H1 (cell line): ENCODE measurements around the gene UIMC1. TPM values are rescaled to one million over a fixed set of nuclear protein-coding genes. Genes with fewer than 3 reads are reported as not detected.

ENCODE experiments used
- CTCF ChIA-PET: fragments of 300-600 bp; sonication (Branson Sonifier 250); formaldehyde crosslinking; loops from one replicate; lab custom pipeline; 2021; ENCODE audit not compliant: partially characterized antibody; lab: Charles Lee
- POLR2A ChIA-PET: fragments of 300-600 bp; sonication (Branson Sonifier 250); formaldehyde crosslinking; loops from one replicate; lab custom pipeline; 2021; ENCODE audit warnings: inconsistent platforms; ENCODE audit not compliant: partially characterized antibody; lab: Charles Lee
- DNase-seq, 2 experiments: peaks; one replicate each; pipeline versions ENCODE4 v3.0.0 to v3.0.0-alpha.2; 2010 to 2022; ENCODE audit warnings: low spot score in 2 of 2, low read depth in 1 of 2, mixed read lengths in 1 of 2
- FAIRE-seq: peaks from 2 replicates; lab custom pipeline; 2011; peaks lifted over from hg19 to GRCh38; lab: Jason Lieb, UNC
- H2AFZ ChIP-seq: 2 replicates; pipeline ENCODE4 v1.8.1; 2012; ENCODE audit warnings: low read length, inconsistent platforms
- H2AK5ac ChIP-seq: 2 replicates; pipeline ENCODE4 v1.6.1; 2013; ENCODE audit warnings: low read depth, low read length
- H2BK120ac ChIP-seq: replicated peaks from 2 replicates; pipeline ENCODE3; 2013; ENCODE audit warnings: low read depth, low read length, inconsistent platforms
- H2BK12ac ChIP-seq: 2 replicates; pipeline ENCODE4 v1.6.1; 2013; ENCODE audit warnings: low read depth, low read length
- H2BK15ac ChIP-seq: 2 replicates; pipeline ENCODE4 v1.6.1; 2013; ENCODE audit warnings: low read length
- H2BK20ac ChIP-seq: 2 replicates; pipeline ENCODE4 v1.6.1; 2013; ENCODE audit warnings: low read length
- H2BK5ac ChIP-seq: 2 replicates; pipeline ENCODE4 v1.6.1; 2013; ENCODE audit warnings: low read depth, low read length
- H3K14ac ChIP-seq: 2 replicates; pipeline ENCODE4 v1.6.1; 2013; ENCODE audit warnings: inconsistent platforms; ENCODE audit not compliant: insufficient read length
- H3K18ac ChIP-seq: 2 replicates; pipeline ENCODE4 v1.6.1; 2013; ENCODE audit warnings: low read length; ENCODE audit errors: extremely low read depth
- H3K23ac ChIP-seq: 2 replicates; pipeline ENCODE4 v1.6.1; 2013; ENCODE audit warnings: inconsistent platforms; ENCODE audit not compliant: insufficient read length
- H3K23me2 ChIP-seq: 2 replicates; pipeline ENCODE4 v1.6.1; 2013; ENCODE audit warnings: low read depth, low read length
- H3K27ac ChIP-seq: 2 replicates; pipeline ENCODE4 v1.6.1; 2011; ENCODE audit warnings: low read depth, low read length, inconsistent platforms
- H3K27me3 ChIP-seq, 4 experiments: replicated peaks in 1 of 4; 1 replicate in 1 of 4; 2 replicates in 3 of 4; pipeline versions ENCODE4 v1.6.1 to v1.8.1; 2011 to 2013; ENCODE audit warnings: low read length in 3 of 4, mild to moderate bottlenecking in 3 of 4, inconsistent platforms in 2 of 4, mixed read lengths in 2 of 4, moderate library complexity in 1 of 4; ENCODE audit not compliant: control insufficient read depth in 3 of 4, insufficient read depth in 3 of 4; ENCODE audit errors: extremely low read depth in 1 of 4
- H3K36me3 ChIP-seq, 4 experiments: 2 replicates each; pipeline versions ENCODE4 v1.6.1 to v1.8.1; 2011 to 2013; ENCODE audit warnings: mild to moderate bottlenecking in 4 of 4, low read length in 3 of 4, moderate library complexity in 2 of 4, control low read depth in 1 of 4, inconsistent platforms in 1 of 4; ENCODE audit not compliant: insufficient read depth in 4 of 4, control insufficient read depth in 2 of 4
- H3K4ac ChIP-seq: replicated peaks from 2 replicates; pipeline ENCODE3; 2013; ENCODE audit warnings: low read length, low read depth, mixed read lengths, inconsistent platforms; ENCODE audit not compliant: insufficient read length
- H3K4me1 ChIP-seq, 4 experiments: replicated peaks in 1 of 4; 1 replicate in 1 of 4; 2 replicates in 3 of 4; pipeline versions ENCODE4 v1.6.1 to v1.8.1; 2011 to 2013; ENCODE audit warnings: low read length in 3 of 4, inconsistent platforms in 2 of 4, mixed read lengths in 1 of 4; ENCODE audit not compliant: insufficient read depth in 4 of 4, control insufficient read depth in 3 of 4
- H3K4me2 ChIP-seq, 2 experiments: 2 replicates each; pipeline versions ENCODE4 v1.6.1 to v1.8.1; 2011 to 2013; ENCODE audit warnings: low read depth in 2 of 2, low read length in 2 of 2, control low read depth in 1 of 2, inconsistent platforms in 1 of 2, mild to moderate bottlenecking in 1 of 2; ENCODE audit not compliant: insufficient read depth in 1 of 2
- H3K4me3 ChIP-seq, 4 experiments: fragments of 200-600, 300-600 bp in 1 of 4; sonication (generic), shearing (Covaris generic), sonication (Bioruptor Twin) in 1 of 4; 2 replicates each; pipeline versions ENCODE4 v1.5.1 to v1.8.1; 2011 to 2016; ENCODE audit warnings: low read length in 4 of 4, low read depth in 3 of 4, control low read depth in 2 of 4, inconsistent platforms in 2 of 4, mild to moderate bottlenecking in 2 of 4, mixed read lengths in 1 of 4, moderate library complexity in 1 of 4; ENCODE audit not compliant: insufficient read depth in 2 of 4; ENCODE audit errors: extremely low read depth in 1 of 4
- H3K56ac ChIP-seq: replicated peaks from 2 replicates; pipeline ENCODE3; 2013; ENCODE audit warnings: low read depth, mild to moderate bottlenecking, mixed read lengths, low read length, inconsistent platforms; ENCODE audit not compliant: insufficient read length
- H3K79me1 ChIP-seq: 2 replicates; pipeline ENCODE4 v1.6.1; 2013; ENCODE audit warnings: low read depth, low read length, control low read depth
- H3K79me2 ChIP-seq, 2 experiments: 2 replicates each; pipeline versions ENCODE4 v1.6.1 to v1.8.1; 2012 to 2013; ENCODE audit warnings: low read length in 2 of 2, mild to moderate bottlenecking in 2 of 2, inconsistent platforms in 1 of 2; ENCODE audit not compliant: insufficient read depth in 2 of 2, control insufficient read depth in 1 of 2
- H3K9ac ChIP-seq, 4 experiments: replicated peaks in 1 of 4; 1 replicate in 1 of 4; 2 replicates in 3 of 4; pipeline versions ENCODE4 v1.6.1 to v1.8.1; 2011 to 2013; ENCODE audit warnings: low read depth in 3 of 4, low read length in 3 of 4, control low read depth in 2 of 4, mild to moderate bottlenecking in 2 of 4, moderate library complexity in 2 of 4, inconsistent platforms in 1 of 4; ENCODE audit errors: extremely low read depth in 1 of 4
- H3K9me3 ChIP-seq, 2 experiments: 2 replicates each; pipeline versions ENCODE4 v1.6.1 to v1.8.1; 2012 to 2013; ENCODE audit warnings: mild to moderate bottlenecking in 2 of 2, moderate library complexity in 2 of 2, control low read depth in 1 of 2, inconsistent platforms in 1 of 2, low read depth in 1 of 2, low read length in 1 of 2, mixed read lengths in 1 of 2; ENCODE audit not compliant: insufficient read depth in 2 of 2
- H4K20me1 ChIP-seq, 2 experiments: replicated peaks in 1 of 2; 2 replicates each; pipeline versions ENCODE3 to v1.8.1; 2011 to 2013; ENCODE audit warnings: inconsistent platforms in 2 of 2, low read length in 2 of 2, mild to moderate bottlenecking in 1 of 2; ENCODE audit not compliant: insufficient read depth in 2 of 2, control insufficient read depth in 1 of 2
- H4K5ac ChIP-seq: 2 replicates; pipeline ENCODE4 v1.6.1; 2013; ENCODE audit warnings: low read length, low read depth, mixed read lengths, inconsistent platforms; ENCODE audit not compliant: insufficient read length
- H4K8ac ChIP-seq: 2 replicates; pipeline ENCODE4 v1.8.0; 2013; ENCODE audit warnings: mild to moderate bottlenecking, moderate library complexity, low read length, inconsistent platforms; ENCODE audit not compliant: insufficient read depth; ENCODE audit errors: extremely low read depth
- H4K91ac ChIP-seq: replicated peaks from 2 replicates; pipeline ENCODE3; 2013; ENCODE audit warnings: low read length, mixed read lengths, inconsistent platforms; ENCODE audit not compliant: insufficient read length
- CTBP2 ChIP-seq: IDR thresholded peaks from 2 replicates; pipeline ENCODE4 v1.7.0; 2011; ENCODE audit warnings: borderline replicate concordance, mild to moderate bottlenecking, moderate library complexity, mixed read lengths, low read length; ENCODE audit not compliant: insufficient read depth, insufficient read length
- CTCF ChIP-seq, 3 experiments: IDR thresholded peaks; 1 replicate in 2 of 3; 2 replicates in 1 of 3; pipeline versions ENCODE4 v1.5.1 to v1.6.1; 2011; ENCODE audit warnings: low read length in 3 of 3, mild to moderate bottlenecking in 3 of 3, inconsistent platforms in 2 of 3, low read depth in 1 of 3, moderate library complexity in 1 of 3; ENCODE audit not compliant: insufficient read depth in 1 of 3; ENCODE audit errors: control extremely low read depth in 1 of 3
- HDAC6 ChIP-seq: IDR thresholded peaks from one replicate; pipeline ENCODE4 v1.7.1; 2012; ENCODE audit warnings: low read depth, mild to moderate bottlenecking, inconsistent platforms, low read length, moderate library complexity
- NRF1 ChIP-seq: IDR thresholded peaks from 2 replicates; pipeline ENCODE4 v1.6.1; 2011; ENCODE audit warnings: mild to moderate bottlenecking, low read depth, low read length, improper control_type of control experiment
- RAD21 ChIP-seq, 2 experiments: IDR thresholded peaks in 1 of 2; conservative IDR thresholded peaks in 1 of 2; 2 replicates each; pipeline ENCODE4 v1.6.1; 2011; ENCODE audit warnings: low read depth in 2 of 2, low read length in 2 of 2, improper control_type of control experiment in 1 of 2, inconsistent platforms in 1 of 2, mild to moderate bottlenecking in 1 of 2, moderate library complexity in 1 of 2
- RXRA ChIP-seq: IDR thresholded peaks from 2 replicates; pipeline ENCODE4 v1.6.1; 2011; ENCODE audit warnings: low read depth, mild to moderate bottlenecking, low read length, moderate library complexity; ENCODE audit not compliant: insufficient read depth
- WGBS, 2 experiments: shearing (Covaris generic) in 1 of 2; methylation state at CpG; one replicate each; pipeline versions ENCODE4 v1.1.6 to v1.1.7; 2013 to 2015; ENCODE audit warnings: low lambda C conversion rate in 2 of 2, mixed read lengths in 2 of 2, inconsistent platforms in 1 of 2, low coverage in 1 of 2, missing lambda C conversion rate in 1 of 2; ENCODE audit not compliant: insufficient replicate concordance in 2 of 2, insufficient coverage in 1 of 2, insufficient read length in 1 of 2; ENCODE audit errors: extremely low coverage in 1 of 2, missing lambda C conversion rate in 1 of 2; 5-methylcytosine and 5-hydroxymethylcytosine counted together
- polyA plus RNA-seq, 7 experiments: library from polyadenylated mRNA; depleted of rRNA in 3 of 7; stranded (reverse) in 5 of 7; unstranded in 2 of 7; fragments of >200 nt in 5 of 7; fragments of 200-250 nt in 2 of 7; gene quantifications; 1 replicate in 5 of 7; 2 replicates in 1 of 7; 4 replicates in 1 of 7; pipeline versions ENCODE4 v1.2.1 to v1.2.3, GENCODE V29; 2011 to 2013; ENCODE audit warnings: missing spikeins in 2 of 7, mixed read lengths in 2 of 7
- total RNA-seq: library from RNA; stranded (reverse); fragmentation: NEBNext Ultra II Directional; extraction: Animal tissue kit (Norgen Biotek cat#: 25700); gene quantifications from 2 replicates; pipeline ENCODE4 v1.2.1, GENCODE V29; 2021

Gene UIMC1
- total and polyA plus RNA-seq, 2 of the 8 experiments (the other 6 are each of a cell fraction or from before 2014, with no cell fraction given) = 12.8 to 43.7 TPM

DNA sequence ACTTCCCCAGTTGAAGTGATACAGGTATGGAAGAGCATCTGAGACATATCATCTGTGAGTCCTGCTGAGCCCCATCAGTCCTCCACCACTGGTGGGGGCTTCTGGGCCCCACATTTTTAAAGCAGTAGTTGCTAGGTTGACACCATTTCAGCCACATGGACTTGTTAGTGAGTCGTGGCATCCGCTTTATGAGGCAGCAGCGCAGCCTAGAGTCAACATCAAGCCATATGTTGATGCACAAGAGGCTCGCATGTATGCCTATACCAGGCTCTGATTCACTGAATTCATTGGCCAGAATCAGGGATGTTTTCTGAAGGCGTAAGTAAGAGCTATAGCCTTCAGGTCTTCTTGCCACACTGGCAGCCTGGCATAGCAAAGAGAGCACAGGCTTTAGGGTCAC lies 42.7 kb upstream of the UIMC1 start:
- Histone ChIP-seq H2BK12ac (no peak overlapping the region), H4K8ac (no peak overlapping the region), H3K14ac (no peak overlapping the region), H3K79me2 (no peaks in the 10 kb centered on the region), H3K56ac (no peak overlapping the region), H3K36me3 (peaks cover 0 to 27% (median 13%) of the 10 kb centered on the region in 4 experiments; a peak in 5 of 8 replicates), H2BK20ac (no peak overlapping the region), H2BK5ac (no peak overlapping the region), H2AFZ (no peak overlapping the region), H2BK120ac (no peak overlapping the region), H3K23me2 (no peaks in the 10 kb centered on the region), H3K4me1 (no peaks in the 10 kb centered on the region), H3K4me2 (no peak overlapping the region), H3K9me3 (no peaks in the 10 kb centered on the region), H3K79me1 (no peaks in the 10 kb centered on the region), H3K27ac (no peak overlapping the region), H2BK15ac (no peak overlapping the region), H3K27me3 (no peaks in the 10 kb centered on the region)
- POLR2A ChIA-PET = interaction anchor here (1.9 kb wide), 1 partner anchor 22 kb away, joined by 4 read pairs; no protein-coding TSS in a partner anchor
- FAIRE-seq = no peak
- WGBS, 2 experiments = 94% methylated on average over 5 of the region's 5 CpGs; no CpG with 5 or more reads in 1 of the 2 experiments
- CTCF ChIA-PET = interaction anchor here (0.7 to 2.7 kb wide), 3 partner anchors 23 to 389 kb away, joined by 3 to 16 read pairs (median 3); no protein-coding TSS in a partner anchor
- TF ChIP-seq HDAC6 = no peak
- TF ChIP-seq CTBP2 = no peak
- TF ChIP-seq NRF1 = no peak
- TF ChIP-seq RXRA = no peak
- TF ChIP-seq RAD21 (IDR thresholded peaks at IDR 0.05 in 1 of 2, conservative IDR thresholded peaks at IDR 0.05 in 1 of 2; ENCODE audit: low read depth in 2 of 2, low read length in 2 of 2) = peak; percentile 36 to 55; a peak in 3 of 4 replicates
- TF ChIP-seq CTCF (IDR thresholded peaks at IDR 0.05; ENCODE audit: control extremely low read depth in 1 of 3, insufficient read depth in 1 of 3, low read depth in 1 of 3, low read length in 3 of 3) = peak in 2 of 3 experiments; percentile 17 to 26; a peak in 2 of 4 replicates
- TF ChIP-seq, all 59 proteins: peak for 2
- no peak overlapping the region for H3K4ac ChIP-seq
- no peak overlapping the region for H3K9ac ChIP-seq
- no peak overlapping the region for H3K4me3 ChIP-seq
- no peak for DNase-seq
- no peak overlapping the region for H4K5ac ChIP-seq
- H2AK5ac ChIP-seq = no peak overlapping the region
- no peak overlapping the region for H3K23ac ChIP-seq
- peaks cover 0 to 2% of the 10 kb centered on the region in 2 experiments for H4K20me1 ChIP-seq
- no peak overlapping the region for H4K91ac ChIP-seq
- H3K18ac ChIP-seq = no peak overlapping the region
